C4-2B (cell line): Measurements from ENCODE around the gene FBXO7.

ENCODE experiments used
- H3K27ac ChIP-seq: fragments of 450-650 bp; 2 replicates; pipeline ENCODE4 v1.5.1; 2017
- ZFX ChIP-seq: fragments of 450-650 bp; IDR thresholded peaks from 2 replicates; pipeline ENCODE4 v1.6.1; 2017
- TF ChIP-seq, protein P1 (sequence below): fragments of 450-650 bp; conservative IDR thresholded peaks from 2 replicates; pipeline ENCODE4 v1.5.1; 2017; ENCODE audit warnings: mild to moderate bottlenecking

The FBXO7 gene

GRCh38 chr22:32528984-32529982, 54.7 kb downstream of the FBXO7 start:
- TF ChIP-seq ZFX, result no peak
- TF ChIP-seq, protein P1, sequence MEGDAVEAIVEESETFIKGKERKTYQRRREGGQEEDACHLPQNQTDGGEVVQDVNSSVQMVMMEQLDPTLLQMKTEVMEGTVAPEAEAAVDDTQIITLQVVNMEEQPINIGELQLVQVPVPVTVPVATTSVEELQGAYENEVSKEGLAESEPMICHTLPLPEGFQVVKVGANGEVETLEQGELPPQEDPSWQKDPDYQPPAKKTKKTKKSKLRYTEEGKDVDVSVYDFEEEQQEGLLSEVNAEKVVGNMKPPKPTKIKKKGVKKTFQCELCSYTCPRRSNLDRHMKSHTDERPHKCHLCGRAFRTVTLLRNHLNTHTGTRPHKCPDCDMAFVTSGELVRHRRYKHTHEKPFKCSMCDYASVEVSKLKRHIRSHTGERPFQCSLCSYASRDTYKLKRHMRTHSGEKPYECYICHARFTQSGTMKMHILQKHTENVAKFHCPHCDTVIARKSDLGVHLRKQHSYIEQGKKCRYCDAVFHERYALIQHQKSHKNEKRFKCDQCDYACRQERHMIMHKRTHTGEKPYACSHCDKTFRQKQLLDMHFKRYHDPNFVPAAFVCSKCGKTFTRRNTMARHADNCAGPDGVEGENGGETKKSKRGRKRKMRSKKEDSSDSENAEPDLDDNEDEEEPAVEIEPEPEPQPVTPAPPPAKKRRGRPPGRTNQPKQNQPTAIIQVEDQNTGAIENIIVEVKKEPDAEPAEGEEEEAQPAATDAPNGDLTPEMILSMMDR, result peak; percentile 90
- H3K27ac ChIP-seq, result no peak overlapping the region

DNA sequence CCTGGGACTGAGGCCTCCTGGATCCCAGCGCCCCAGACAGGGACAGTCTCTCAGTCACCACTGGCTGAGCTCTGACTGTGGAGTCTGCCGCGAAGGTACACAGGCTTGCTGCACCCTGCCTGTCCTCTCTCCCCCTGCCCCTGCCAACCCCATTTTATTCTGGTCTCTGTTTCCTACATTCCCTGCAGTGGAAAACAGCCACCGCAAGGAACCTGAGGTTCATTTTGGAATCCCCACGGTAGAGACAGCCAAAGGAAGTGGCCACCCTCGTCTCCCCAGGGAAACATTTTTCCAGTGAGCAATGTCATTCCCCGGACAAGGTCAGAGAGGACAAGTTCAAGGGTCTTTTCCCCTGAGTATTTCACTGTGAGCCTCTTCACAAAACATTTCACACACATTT, 56.6 kb downstream of the FBXO7 start:
- no peak overlapping the region for H3K27ac ChIP-seq
- TF ChIP-seq ZFX, result no peak
- TF ChIP-seq, protein P1, result no peak

GRCh38 chr22:32531931-32532819, 57.6 kb downstream of the FBXO7 start:
- H3K27ac ChIP-seq, result no peak overlapping the region
- TF ChIP-seq, protein P1, result no peak
- no peak for TF ChIP-seq ZFX

DNA sequence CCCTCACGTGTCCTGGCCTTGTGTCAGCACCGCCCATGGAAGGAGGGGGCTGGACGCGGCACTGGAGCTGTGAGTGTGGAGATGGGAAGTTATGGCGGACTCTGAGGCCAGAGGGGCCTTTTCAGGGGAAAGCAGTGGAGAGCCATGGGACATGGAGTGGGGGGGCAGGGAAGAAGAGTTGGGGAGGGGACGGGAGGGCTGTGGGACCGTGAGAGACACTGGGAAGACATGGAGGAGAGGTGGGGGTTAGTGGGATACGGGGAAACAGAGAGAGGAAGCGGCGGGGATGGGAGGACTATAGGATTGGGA, 58.2 kb downstream of the FBXO7 start:
- no peak overlapping the region for H3K27ac ChIP-seq
- TF ChIP-seq ZFX, result no peak
- TF ChIP-seq, protein P1, result no peak

- H3K27ac ChIP-seq, result no peak overlapping the region
- TF ChIP-seq, protein P1, result no peak
- no peak for TF ChIP-seq ZFX
Observed at GRCh38 chr22:32533265-32534111, 58.9 kb downstream of the FBXO7 start.

DNA sequence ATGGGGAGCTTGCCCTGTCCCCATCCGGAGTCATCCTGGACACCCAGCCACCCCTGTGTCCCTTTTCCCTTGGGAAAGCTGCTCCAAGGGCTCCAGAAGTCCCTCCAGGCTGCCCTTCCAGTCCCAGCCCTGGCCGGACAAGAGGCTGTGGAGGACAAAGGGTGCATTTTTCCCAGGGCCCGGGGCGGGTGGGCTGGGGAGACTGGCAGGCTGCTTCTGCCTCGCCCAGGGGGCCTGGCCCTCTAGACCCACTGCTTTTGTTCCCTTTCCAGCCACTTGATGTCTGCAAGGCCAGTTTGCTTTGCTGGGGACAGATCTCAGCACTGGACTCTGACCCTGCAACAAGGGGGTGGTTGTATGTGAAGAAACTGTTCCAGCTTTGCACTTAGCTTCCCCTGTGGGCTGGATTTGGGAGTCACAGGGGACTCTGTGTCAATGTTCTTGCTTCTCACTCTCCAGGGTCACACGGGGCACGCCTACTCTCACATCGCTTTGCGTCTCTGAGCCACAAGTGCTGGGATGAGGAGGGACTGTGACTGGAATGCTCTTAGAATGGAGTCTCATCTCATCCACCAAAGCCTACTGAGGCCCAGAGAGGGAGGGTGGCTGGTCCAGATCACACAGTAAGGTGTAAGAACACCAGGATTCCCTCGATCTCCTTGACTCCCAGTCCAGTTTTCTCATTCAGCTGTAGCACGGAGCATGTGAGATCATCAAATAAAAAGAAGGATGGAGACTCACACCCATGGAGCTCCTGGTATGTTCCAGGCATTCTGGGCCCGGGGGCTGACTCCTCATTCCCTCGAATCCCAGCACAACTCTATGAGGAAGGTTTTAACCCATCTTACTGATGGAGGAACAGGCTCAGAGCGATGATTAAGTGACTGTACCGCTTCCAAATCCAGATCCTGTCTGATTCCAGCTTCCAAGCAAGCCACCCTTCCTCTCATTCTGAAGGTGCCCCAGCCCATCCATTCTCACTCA, 59.9 kb downstream of the FBXO7 start:
- no peak for TF ChIP-seq ZFX
- TF ChIP-seq, protein P1, result no peak
- no peak overlapping the region for H3K27ac ChIP-seq
